ENCODE data around the gene PCGF2. TPM values are rescaled to one million over a fixed set of nuclear protein-coding genes. Genes with fewer than 3 reads are reported as not detected.

Gene PCGF2
- total and polyA plus RNA-seq, 9 of the 15 experiments (the other 6 are each of a cell fraction or from before 2014, with no cell fraction given) = 1.3 to 33.4 (median 7.0) TPM

GRCh38 chr17:38703742-38704605 lies 44.2 kb downstream of the PCGF2 start (continued):
- TF ChIP-seq PATZ1 (CRISPR knock-in tag; IDR thresholded peaks at IDR 0.05; ENCODE audit: borderline replicate concordance) (no peak), HDAC2 (IDR thresholded peaks at IDR 0.05) (peak; percentile 90), NR2C2 (CRISPR knock-in tag; IDR thresholded peaks at IDR 0.05) (no peak), NR2C2 (tag; IDR thresholded peaks at IDR 0.05) (peak; percentile 64), C11orf30 (IDR thresholded peaks at IDR 0.05; ENCODE audit: low read depth) (no peak), ASH1L (IDR thresholded peaks at IDR 0.05; ENCODE audit: borderline replicate concordance, low read depth, partially characterized antibody) (no peak), ATF3 (IDR thresholded peaks at IDR 0.05) (no peak), ATF3 (CRISPR knock-in tag; conservative IDR thresholded peaks at IDR 0.05) (no peak), KAT2B (IDR thresholded peaks at IDR 0.05; ENCODE audit: low read depth, low read length) (no peak), E2F6 (IDR thresholded peaks at IDR 0.05; ENCODE audit: borderline replicate concordance in 1 of 2, extremely low read depth in 1 of 2, insufficient read depth in 1 of 2, insufficient read length in 1 of 2, low read depth in 1 of 2, low read length in 1 of 2, poor library complexity in 1 of 2, severe bottlenecking in 1 of 2) (peak in 1 of 2 experiments; percentile 48), AFF1 (IDR thresholded peaks at IDR 0.05; ENCODE audit: low read depth in 1 of 2, partially characterized antibody in 2 of 2) (peak in 1 of 2 experiments; percentile 13), MEIS2 (IDR thresholded peaks at IDR 0.05; ENCODE audit: partially characterized antibody) (no peak), SIRT6 (IDR thresholded peaks at IDR 0.05; ENCODE audit: low read depth, low read length) (no peak), CEBPG (CRISPR knock-in tag; IDR thresholded peaks at IDR 0.05) (no peak), CEBPG (tag; conservative IDR thresholded peaks at IDR 0.05 in 1 of 2, IDR thresholded peaks at IDR 0.05 in 1 of 2) (no peak), ZEB2 (IDR thresholded peaks at IDR 0.05) (0 out of 2 replicates have a peak, but pooled peaks have one; percentile 44), ARID1B (IDR thresholded peaks at IDR 0.05) (peak; percentile 14; the same call in 1 of the 2 replicates), CHD1 (IDR thresholded peaks at IDR 0.05; ENCODE audit: low read length) (no peak), KAT8 (IDR thresholded peaks at IDR 0.05; ENCODE audit: low read depth) (no peak)

Measured in K562 (cell line).